ENCODE measurements around the gene RTP5. TPM values are rescaled to one million over a fixed set of nuclear protein-coding genes. Genes with fewer than 3 reads are reported as not detected.

Gene RTP5
- total RNA-seq, 4 donors from 2014 or later: not detected

GRCh38 chr2:241897231-241897916 lies 27.8 kb downstream of the RTP5 start:
- 74 to 85% methylated on average over 7 to 8 of the region's 17 CpGs for WGBS, 2 donors (ENCODE audit: low coverage in 1 of 2)
- no peak for ATAC-seq
- H3K4me3 ChIP-seq: no peak overlapping the region
- H3K36me3 ChIP-seq: no peaks in the 10 kb centered on the region
- TF ChIP-seq POLR2A (IDR thresholded peaks at IDR 0.05) (no peak), POLR2AphosphoS5 (IDR thresholded peaks at IDR 0.05) (no peak), EP300 (IDR thresholded peaks at IDR 0.05) (no peak), CTCF (IDR thresholded peaks at IDR 0.05) (no peak)
- H3K27ac ChIP-seq: no peak overlapping the region
- peaks cover 7% of the 10 kb centered on the region for H3K27me3 ChIP-seq
- H3K4me1 ChIP-seq: peaks cover 0 to 34% (median 4%) of the 10 kb centered on the region in 3 donors
- no peaks in the 10 kb centered on the region for H3K9me3 ChIP-seq

- WGBS, 2 donors (ENCODE audit: low coverage in 1 of 2): 68 to 74% methylated on average over 4 to 6 of the region's 30 CpGs
- H3K27ac ChIP-seq: no peak overlapping the region
- ATAC-seq: no peak
These were observed 29.1 kb downstream of the RTP5 start for GRCh38 chr2:241898463-241899270.

DNA sequence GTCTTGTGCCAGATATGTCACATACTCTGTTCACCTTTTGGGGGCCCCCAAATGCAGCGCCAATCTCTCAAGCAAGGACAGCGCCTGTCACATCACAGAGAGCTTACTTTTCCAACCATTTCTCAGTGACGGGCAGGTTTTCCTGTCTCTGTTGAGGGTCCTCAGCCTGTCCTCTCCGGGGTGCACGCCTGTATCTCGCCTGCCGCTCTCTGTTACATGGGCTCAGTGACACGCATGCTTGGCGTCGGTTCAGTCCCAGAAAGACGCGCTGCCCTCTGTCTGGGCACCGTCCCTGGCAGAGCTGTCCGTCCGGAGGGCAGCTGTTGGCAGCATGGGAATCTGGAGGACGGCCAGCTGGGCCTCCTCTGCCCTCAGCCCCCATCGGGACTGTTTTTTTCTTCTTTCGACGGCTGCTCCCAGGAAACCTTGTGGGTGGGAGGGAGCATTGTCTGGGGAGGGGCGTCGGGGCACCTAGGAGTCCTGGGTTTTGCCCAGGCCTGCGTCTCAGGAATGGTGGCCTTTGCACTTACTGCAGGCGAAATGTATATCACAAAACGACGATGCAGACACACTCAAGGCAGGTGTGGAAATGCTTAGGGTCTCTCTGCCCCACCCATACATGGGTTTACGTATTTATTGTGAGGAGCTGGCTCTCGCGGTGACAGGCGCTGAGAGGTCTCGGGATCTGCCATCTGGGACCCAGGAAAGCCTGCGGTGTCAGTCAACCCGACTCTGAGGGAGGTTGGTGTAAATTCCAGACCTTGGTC lies 30.9 kb downstream of the RTP5 start:
- Histone ChIP-seq H3K27me3 (peaks cover 12% of the 10 kb centered on the region), H3K27ac (no peak overlapping the region), H3K4me3 (no peak overlapping the region), H3K4me1 (peaks cover 0 to 30% (median 4%) of the 10 kb centered on the region in 3 donors), H3K36me3 (no peaks in the 10 kb centered on the region), H3K9me3 (no peaks in the 10 kb centered on the region)
- no peak for ATAC-seq
- WGBS, 2 donors (ENCODE audit: low coverage in 1 of 2): 53 to 94% methylated on average over 3 to 13 of the region's 32 CpGs
- TF ChIP-seq EP300 (IDR thresholded peaks at IDR 0.05) (no peak), POLR2A (IDR thresholded peaks at IDR 0.05) (no peak), CTCF (IDR thresholded peaks at IDR 0.05) (no peak), POLR2AphosphoS5 (IDR thresholded peaks at IDR 0.05) (no peak)

More at GRCh38 chr2:241898463-241899270, 29.1 kb downstream of the RTP5 start:
- H3K4me1 ChIP-seq: peaks cover 0 to 30% (median 4%) of the 10 kb centered on the region in 3 donors
- peaks cover 12% of the 10 kb centered on the region for H3K27me3 ChIP-seq
- H3K9me3 ChIP-seq: no peaks in the 10 kb centered on the region
- no peak overlapping the region for H3K4me3 ChIP-seq
- no peak for TF ChIP-seq CTCF (IDR thresholded peaks at IDR 0.05)
- TF ChIP-seq EP300 (IDR thresholded peaks at IDR 0.05): no peak
- H3K36me3 ChIP-seq: no peaks in the 10 kb centered on the region

GRCh38 chr2:241901018-241901380 lies 31.5 kb downstream of the RTP5 start:
- Histone ChIP-seq H3K27me3 (peaks cover 12% of the 10 kb centered on the region), H3K27ac (no peak overlapping the region), H3K9me3 (no peaks in the 10 kb centered on the region), H3K4me1 (peaks cover 0 to 28% (median 2%) of the 10 kb centered on the region in 3 donors), H3K36me3 (no peaks in the 10 kb centered on the region), H3K4me3 (no peak overlapping the region)
- no peak for TF ChIP-seq CTCF (IDR thresholded peaks at IDR 0.05)
- TF ChIP-seq POLR2AphosphoS5 (IDR thresholded peaks at IDR 0.05): no peak
- TF ChIP-seq EP300 (IDR thresholded peaks at IDR 0.05): no peak
- no peak for ATAC-seq
- WGBS, 2 donors (ENCODE audit: low coverage in 1 of 2): 89 to 91% methylated on average over 10 to 12 of the region's 21 CpGs

Measured in gastroesophageal sphincter (tissue), 4 donors.